Right ventricle myocardium superior (tissue), 1 donor: ENCODE results near the gene BOD1. TPM values are rescaled to one million over a fixed set of nuclear protein-coding genes. Genes with fewer than 3 reads are reported as not detected.

Experiments used
- ATAC-seq: fragments of 200-7000 bp; cut with Tn5 transposase; one replicate; pipeline ENCODE4 v1.9.1; 2020; ENCODE audit warnings: mild to moderate bottlenecking; ENCODE audit not compliant: poor library complexity
- DNase-seq: peaks from one replicate; pipeline ENCODE4 v3.0.0-alpha.2; 2020
- intact Hi-C: fragments of 100-400 bp; cut with DNase I; formaldehyde crosslinking; loops from one replicate; pipeline ENCODE4 v1.11.2; 2022
- total RNA-seq: library from RNA; stranded (reverse); fragmentation: NEBNext Ultra II Directional; extraction: Animal tissue kit (Norgen Biotek cat#: 25700); gene quantifications from one replicate; pipeline ENCODE4 v1.2.1, GENCODE V29; 2021
- donor health status: DM: no; HTN: yes; CAD: no; lungs with severe emphysema.

Gene BOD1
- total RNA-seq, 1 donor from 2014 or later, result 47.0 TPM

DNA sequence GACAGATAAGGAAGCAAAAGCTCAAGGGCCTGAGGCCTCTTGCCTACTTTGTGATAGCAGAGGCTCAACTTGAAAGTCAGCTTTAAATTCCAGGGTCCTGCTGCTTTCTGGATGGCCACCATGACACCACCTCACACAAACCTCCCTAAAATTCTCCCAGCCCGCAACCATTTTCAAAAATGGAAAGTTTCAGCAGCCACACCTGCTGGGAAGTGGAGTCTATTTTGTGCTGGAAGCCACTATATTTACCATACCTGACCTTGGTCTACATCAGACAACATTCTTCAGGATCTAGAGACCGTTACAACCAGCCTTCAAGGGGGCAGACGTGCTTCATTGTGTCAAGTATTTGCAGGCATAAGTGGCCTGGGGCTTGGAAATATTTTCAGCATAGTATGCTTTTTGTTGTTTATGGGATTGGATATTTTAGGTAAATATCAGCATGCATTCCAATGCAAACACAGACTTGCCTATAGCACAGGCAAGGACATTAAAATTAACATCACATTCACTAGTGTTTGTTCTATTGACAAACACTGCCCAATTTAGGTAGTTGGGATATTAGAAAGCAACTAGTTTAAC, 50.9 kb downstream of the BOD1 start:
- intact Hi-C loops, result no loop called here
- DNase-seq, result no peak

GRCh38 chr5:173564106-173564505, 52.3 kb downstream of the BOD1 start:
- DNase-seq, result no peak
- ATAC-seq, result no peak
- intact Hi-C loops, result no loop called here

More for the DNA sequence above, 50.9 kb downstream of the BOD1 start:
- ATAC-seq, result no peak

DNA sequence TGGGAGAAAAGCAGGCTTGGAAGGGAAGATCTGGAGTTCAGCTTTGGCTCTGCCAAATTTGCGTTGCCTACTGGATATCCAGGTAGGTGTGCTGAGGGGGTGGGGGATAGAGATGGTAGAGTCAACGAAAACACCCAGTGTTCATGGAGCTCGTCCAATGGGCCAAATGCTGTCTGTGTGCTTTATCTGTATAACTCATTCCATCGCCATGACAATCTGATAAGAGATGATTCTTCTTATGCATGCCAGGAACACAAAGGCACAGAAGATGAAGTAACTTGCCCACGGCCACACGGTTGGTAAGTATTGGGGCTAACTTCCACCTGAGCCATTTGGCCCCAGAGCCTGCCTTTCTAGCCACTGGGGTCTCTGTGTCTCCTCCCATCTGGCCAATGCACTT, 53.2 kb downstream of the BOD1 start:
- no peak for ATAC-seq
- intact Hi-C loops, result no loop called here
- DNase-seq, result no peak

DNA sequence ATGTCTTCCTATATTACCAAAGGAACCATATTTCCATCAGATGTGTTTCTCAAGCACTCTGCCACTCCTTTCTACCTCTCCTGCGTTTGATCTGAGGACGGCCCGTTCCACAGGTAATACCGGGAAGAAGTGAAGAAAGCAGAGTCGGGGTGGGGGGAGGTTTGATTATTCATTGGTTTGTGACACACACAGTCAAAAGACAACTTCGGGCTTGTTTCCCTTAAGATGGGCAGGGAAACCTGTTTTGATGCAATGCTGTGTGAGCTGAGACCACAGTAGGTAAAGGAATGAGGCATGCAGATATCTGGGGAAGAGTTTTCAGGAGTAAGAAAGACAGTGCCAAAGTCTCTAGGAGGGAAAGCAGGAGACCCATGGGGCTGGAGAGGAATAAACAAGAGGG, 54.0 kb downstream of the BOD1 start:
- DNase-seq, result no peak
- intact Hi-C loops, result no loop called here
- ATAC-seq, result no peak
